ENCODE data around the gene N4BP2L2. TPM values are rescaled to one million over a fixed set of nuclear protein-coding genes. Genes with fewer than 3 reads are reported as not detected.

The N4BP2L2 gene
- total and polyA plus RNA-seq, 2 of the 13 experiments (the other 11 are each of a cell fraction or from before 2014, with no cell fraction given) = 58.9 to 81.2 TPM

GRCh38 chr13:32586080-32586900 is 47.7 kb upstream of the N4BP2L2 start, which contains the start of gene PDS5B (continued):
- 0 out of 2 replicates have a peak, but pooled peaks have one; percentile 43 for TF ChIP-seq E2F1 (CRISPR knock-in tag; IDR thresholded peaks at IDR 0.05)
- peak; percentile 93 for TF ChIP-seq SP4 (CRISPR knock-in tag; IDR thresholded peaks at IDR 0.05)
- TF ChIP-seq ZNF552 (CRISPR knock-in tag; IDR thresholded peaks at IDR 0.05; ENCODE audit: borderline replicate concordance) = no peak
- TF ChIP-seq DPF2 (CRISPR knock-in tag; IDR thresholded peaks at IDR 0.05; ENCODE audit: borderline replicate concordance, low read depth) = no peak
- no peak for TF ChIP-seq ZNF597 (CRISPR knock-in tag; IDR thresholded peaks at IDR 0.05)
- TF ChIP-seq ZNF770 (CRISPR knock-in tag; IDR thresholded peaks at IDR 0.05) = no peak
- TF ChIP-seq POLR2G (IDR thresholded peaks at IDR 0.05; ENCODE audit: low read depth, low read length) = peak; percentile 66
- peak; percentile 81 for TF ChIP-seq ZNF263 (CRISPR knock-in tag; IDR thresholded peaks at IDR 0.05)
- TF ChIP-seq MXI1 (IDR thresholded peaks at IDR 0.05; ENCODE audit: borderline replicate concordance, low read depth, low read length) = peak; percentile 74; the same call in 1 of the 3 replicates
- TF ChIP-seq ZNF776 (CRISPR knock-in tag; IDR thresholded peaks at IDR 0.05) = 0 out of 2 replicates have a peak, but pooled peaks have one; percentile 37
- TF ChIP-seq ZIK1 (CRISPR knock-in tag; IDR thresholded peaks at IDR 0.05; ENCODE audit: borderline replicate concordance, low read depth) = 0 out of 2 replicates have a peak, but pooled peaks have one; percentile 65
- TF ChIP-seq MATR3 (CRISPR knock-in tag; IDR thresholded peaks at IDR 0.05) = no peak
- TF ChIP-seq GMEB1 (CRISPR knock-in tag; IDR thresholded peaks at IDR 0.05; ENCODE audit: borderline replicate concordance) = peak; percentile 88
- no peak for TF ChIP-seq RFX5 (IDR thresholded peaks at IDR 0.05; ENCODE audit: low read depth, low read length)
- TF ChIP-seq KMT2A (CRISPR knock-in tag; IDR thresholded peaks at IDR 0.05) = peak; percentile 81; the same call in 1 of the 2 replicates
- peak; percentile 58 for TF ChIP-seq NFYC (CRISPR knock-in tag; IDR thresholded peaks at IDR 0.05)
